Inflammatory macrophage (primary cell): ENCODE data around the gene TAS1R2.

Experiments used
- DNase-seq, 2 donors: peaks; one replicate each; pipeline ENCODE4 v3.0.0-alpha.2; 2020 to 2022

Gene TAS1R2

GRCh38 chr1:18819203-18819602 lies 40.3 kb downstream of the TAS1R2 start:
- no peak for DNase-seq

DNA sequence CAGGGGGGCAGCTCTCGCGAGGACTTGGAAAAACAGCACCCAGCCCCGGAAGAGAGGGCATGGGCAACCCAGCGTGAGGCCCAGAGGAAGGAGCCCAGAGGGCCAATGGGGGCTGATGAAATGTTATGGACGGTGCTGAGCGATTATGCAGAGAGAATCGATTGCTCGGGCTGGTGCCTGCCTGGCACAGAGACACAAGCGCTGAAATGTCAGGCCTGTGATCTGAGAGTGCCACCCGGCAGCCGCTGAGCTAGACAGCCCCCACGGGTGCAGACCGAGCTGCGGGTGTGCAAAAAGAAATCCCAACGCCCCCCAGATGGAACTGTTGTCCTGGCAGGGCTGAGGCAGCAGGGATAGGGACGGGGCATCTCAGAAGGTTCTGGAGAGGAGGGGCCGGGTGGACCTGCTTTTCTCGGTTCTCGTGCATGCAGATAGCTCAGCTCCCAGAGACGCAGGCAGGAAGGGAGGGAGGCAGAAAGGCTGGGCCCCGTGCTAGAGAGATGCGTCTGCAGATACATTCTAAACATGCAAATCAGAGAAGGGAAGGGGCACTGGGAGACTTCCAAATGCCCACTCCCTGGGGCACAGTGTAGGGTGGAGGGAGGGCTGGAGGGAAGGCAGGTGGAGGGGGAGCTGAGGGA lies 41.5 kb downstream of the TAS1R2 start:
- DNase-seq = no peak

DNA sequence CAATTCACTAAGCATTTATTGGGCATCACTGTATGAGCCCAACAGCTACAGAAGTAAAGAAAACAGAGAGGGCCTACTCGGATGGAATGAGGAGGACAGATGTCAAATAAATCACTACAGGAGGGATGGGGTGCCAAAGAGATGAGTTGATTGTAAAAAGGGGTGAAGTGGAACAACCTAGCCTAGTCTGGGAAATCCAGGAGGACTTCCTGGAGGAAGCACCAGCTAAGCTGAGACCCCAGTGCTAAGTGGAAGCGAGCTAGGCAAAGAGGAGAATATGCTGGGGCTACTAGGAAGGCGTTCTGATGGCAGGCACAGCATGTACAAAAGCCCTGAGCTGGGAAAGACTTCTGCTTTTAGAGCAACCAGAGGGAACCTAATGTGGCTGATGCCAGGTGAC lies 42.1 kb downstream of the TAS1R2 start:
- DNase-seq = no peak

DNA sequence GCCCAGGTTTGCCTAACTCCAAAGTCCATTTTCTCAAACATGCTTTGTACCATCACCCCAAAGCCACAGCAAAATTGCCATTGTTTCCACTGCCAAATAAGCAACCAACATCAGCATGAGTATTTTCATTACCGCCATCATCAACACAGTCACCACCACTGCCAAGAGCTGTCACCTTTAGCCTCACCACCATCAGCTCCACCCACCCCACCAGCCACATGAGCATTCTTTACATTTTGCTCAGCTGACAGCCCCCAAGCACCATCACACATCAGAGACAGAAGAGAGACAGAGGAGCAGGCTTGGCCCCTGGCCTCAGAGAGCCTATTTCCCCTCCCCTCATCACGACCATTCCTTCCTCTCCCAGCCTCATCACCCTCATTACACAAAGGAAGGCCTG lies 42.7 kb downstream of the TAS1R2 start:
- DNase-seq = no peak

GRCh38 chr1:18814874-18815531 lies 44.5 kb downstream of the TAS1R2 start:
- DNase-seq = no peak

- DNase-seq = no peak
These were observed 45.0 kb downstream of the TAS1R2 start for GRCh38 chr1:18814425-18814824.

- DNase-seq = no peak
These were observed 47.0 kb downstream of the TAS1R2 start for GRCh38 chr1:18812453-18812939.

- DNase-seq = no peak
These were observed 47.6 kb downstream of the TAS1R2 start for GRCh38 chr1:18811733-18812452.

- no peak for DNase-seq
These were observed 49.2 kb downstream of the TAS1R2 start for GRCh38 chr1:18809953-18810899.

DNA sequence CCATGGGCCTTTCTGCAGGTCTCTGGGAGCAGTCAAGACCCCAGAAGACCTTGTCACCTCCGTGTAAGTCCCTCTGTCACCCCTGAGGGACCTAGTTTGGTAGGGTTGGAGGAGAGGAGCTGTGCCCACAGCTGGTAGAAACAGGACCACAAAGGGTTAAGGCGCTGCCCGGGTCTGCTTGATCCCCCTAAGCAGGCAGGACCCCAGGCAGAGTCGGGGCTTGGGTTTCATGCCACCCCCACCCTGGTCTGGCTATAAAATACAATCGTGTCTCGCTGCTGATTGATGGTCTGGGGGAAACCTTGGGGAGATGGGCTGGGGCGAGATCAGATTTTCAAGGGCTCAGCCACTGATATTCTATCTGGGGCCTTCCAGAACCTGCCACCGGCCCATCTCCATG lies 50.9 kb downstream of the TAS1R2 start:
- no peak for DNase-seq

DNA sequence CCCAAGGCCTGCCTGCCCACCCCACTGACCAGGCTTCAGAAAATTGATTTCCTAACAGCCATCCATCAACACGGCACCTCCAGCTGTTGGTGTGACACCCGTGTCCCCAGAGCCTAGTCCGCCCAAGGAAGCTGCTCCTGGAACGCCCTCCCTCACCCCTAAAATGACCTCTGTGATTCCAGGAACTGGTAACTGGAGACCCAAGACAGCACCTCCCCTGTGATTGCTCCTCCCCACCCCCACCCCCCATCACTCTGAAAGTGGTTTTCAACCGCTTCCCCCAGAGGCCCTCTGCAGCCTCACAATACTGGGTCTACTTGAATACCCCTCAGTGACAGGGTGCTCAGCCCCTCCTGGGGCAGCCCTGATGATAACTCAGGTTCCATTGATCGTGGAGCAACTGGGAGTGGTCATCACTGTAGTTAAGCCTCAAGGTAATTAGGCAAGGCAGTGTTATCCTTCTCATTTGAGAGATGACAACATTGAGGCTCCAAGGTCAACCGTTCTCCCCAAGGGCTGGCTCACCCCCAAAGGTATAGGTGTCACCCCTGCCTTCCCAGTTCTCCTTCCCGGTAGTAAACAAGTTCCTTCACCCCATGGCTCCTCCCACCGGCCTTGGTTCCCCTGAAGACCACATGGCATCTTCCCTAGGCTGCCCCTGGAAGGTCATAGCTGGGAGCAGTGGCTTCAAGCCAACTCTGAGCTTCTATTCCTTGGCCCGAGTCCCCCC lies 52.0 kb downstream of the TAS1R2 start:
- no peak for DNase-seq

DNA sequence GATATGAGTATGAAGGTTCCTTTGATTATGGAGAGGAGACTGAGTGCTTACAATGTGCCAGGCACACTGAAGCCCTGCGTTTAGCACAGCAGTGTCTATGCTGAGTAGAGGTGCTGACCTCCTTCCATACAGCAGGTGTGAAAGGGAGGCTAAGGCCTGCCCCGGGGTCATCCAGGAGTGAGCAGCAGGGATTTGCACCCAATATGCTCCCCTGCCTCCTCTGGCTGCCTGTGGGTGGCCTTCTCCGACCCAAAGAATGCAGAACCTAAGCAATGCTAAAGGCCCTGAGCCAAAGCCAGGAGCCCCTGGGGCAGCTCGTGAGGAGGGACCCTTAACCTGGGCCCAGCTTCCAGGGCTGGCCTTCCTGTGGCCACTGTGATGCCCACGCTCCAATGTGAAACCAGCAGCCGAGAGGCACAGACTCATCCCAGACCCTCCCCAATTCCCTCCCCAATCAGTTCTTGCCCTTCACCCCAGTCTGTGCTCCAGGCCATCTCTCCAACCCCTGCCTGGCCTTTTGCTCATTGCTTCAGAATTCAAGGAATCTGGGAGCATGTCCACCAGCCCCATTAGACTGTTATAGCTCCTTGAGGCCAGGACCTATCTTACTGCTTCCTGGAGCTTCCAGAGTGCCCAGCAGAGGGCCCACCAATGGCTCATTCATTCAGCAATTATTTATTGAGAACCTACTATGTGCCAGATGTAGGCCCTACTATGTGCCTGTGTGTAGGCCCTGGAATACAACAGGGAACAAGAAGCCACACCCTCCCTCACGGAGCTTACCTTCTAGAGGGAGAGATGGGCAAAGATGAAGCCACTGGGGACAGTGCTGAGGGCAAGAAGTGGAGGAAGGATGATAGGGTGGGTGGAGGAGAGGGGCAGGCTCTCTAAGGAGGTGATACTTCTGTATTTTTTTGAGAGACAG lies 53.3 kb downstream of the TAS1R2 start:
- no peak for DNase-seq

DNA sequence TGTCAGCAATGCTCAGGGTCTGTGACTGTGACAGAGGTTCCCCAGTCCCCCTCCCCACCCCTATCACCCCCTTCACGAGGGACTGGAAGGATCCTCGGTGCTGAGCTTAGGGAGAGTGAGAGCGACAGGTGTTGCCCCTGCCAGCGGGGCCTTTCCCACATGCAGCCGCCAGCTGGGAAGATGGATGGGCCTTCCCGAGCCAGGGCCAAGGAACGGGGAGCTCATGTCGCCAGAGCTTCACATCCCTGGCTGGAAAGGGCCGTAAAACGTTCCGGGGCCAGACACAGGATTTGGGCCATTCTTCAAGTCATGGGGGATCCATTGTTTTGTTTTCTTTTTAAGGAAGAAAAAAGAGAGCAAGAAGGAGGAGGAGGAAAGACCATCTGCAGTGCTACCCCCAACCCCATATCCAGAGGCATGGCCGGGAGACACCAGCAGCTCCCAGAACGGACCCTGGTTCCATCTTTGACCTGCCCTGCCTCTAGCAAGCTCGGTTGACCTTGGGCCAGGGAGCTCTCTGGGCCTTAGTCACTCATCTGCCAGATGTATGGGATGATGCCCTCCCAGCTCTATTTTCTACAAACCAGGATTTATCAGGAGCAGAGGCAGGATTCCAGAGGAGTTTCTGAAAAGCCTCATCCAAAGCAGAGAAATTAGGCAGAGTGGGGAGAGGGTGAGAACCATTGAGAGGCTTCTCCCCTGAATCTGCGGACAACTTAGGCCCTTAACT lies 54.1 kb downstream of the TAS1R2 start:
- no peak for DNase-seq

DNA sequence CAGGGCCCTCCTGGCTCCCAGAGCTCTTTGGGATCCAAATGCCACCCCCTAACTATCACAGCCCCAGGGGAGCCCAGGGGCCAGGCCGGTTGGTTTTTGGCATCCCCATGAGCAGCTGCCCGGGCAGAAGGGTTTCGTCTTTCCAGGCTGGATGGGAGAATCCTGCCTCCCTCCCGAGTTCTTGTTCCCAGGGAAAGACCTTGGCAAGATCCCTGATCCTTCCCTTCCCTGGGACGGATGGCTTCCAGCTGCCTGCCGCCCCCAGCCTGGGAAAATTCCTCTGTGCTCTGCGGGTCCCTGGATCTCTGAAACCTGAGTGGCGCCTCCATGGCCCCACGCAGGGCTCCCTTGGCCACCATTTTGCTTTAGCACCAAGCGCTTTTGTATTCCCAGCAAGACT lies 55.6 kb downstream of the TAS1R2 start:
- no peak for DNase-seq

- no peak for DNase-seq
These were observed 56.2 kb downstream of the TAS1R2 start for GRCh38 chr1:18803151-18803791.

- DNase-seq = no peak
These were observed 57.2 kb downstream of the TAS1R2 start for GRCh38 chr1:18802231-18802630.

DNA sequence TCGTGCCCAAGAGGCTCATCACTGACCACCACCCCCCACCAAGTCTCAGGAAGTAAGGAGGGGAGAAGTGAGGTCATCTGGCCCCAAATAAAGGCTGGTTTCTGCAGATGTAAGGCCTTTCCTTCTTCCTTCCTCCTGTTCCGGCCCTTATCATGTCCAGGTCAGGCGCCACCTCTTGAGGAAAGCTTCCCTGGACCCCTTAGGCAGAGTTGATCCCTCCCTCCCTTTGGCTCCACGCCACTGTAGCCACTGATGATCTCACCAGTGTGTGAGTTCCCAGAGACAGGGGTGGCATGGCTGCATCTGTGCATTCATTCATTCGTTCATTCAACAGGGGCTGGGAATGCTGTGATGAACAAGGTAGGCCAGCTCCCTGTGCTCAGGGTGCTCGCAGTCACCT lies 59.2 kb downstream of the TAS1R2 start:
- no peak for DNase-seq

DNA sequence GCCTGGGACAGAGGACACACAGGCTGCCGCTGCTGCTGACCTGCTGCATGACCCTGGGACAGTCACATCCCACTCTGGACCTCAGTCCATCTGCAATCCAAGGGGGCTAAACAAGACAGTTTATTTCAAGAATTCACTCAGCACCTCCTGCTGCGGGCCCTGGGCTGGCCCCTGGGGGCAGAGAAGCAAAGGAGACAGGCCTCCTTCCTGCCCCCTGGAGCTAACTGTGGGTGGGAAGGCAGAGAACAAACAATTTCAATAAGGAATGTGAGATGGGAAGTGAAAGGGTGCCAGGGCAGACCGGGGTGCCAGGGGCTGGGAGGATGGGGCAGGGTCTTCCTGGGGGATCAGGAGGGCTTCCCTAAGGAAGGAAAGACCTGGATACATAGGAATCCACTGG lies 60.0 kb downstream of the TAS1R2 start:
- DNase-seq = no peak

GRCh38 chr1:18798946-18799345 lies 60.5 kb downstream of the TAS1R2 start:
- DNase-seq = no peak

DNA sequence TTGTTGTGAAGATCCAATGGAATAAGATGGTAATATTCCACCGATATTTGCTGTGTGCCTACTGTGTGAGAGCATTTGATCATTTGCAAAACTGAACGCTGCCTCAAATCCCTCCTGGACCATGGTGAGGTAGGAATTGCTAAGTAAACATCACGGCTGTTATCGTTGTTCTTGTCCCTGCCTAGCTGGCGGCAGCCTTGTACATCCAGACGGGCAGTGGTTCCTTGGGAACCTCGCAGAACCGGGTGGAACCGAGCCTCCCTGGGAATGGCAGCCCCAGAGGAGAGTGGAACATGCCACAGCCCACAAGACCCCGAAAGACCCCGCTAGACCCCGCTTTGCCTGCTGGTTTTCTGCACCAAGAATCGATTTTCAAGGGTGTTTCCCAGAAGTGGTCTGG lies 60.9 kb downstream of the TAS1R2 start:
- no peak for DNase-seq
